IPS-18c (cell line): ENCODE measurements around the gene ODF2.
"Not testable (repeated sequence)": the region's sequence is repeated elsewhere in the genome, so short reads cannot be mapped to it uniquely, and the experiment has no call there.

Source experiments
- H3K4me3 ChIP-seq: 2 replicates; pipeline ENCODE4 v1.7.0; 2013; ENCODE audit warnings: low read depth, mild to moderate bottlenecking, low read length, moderate library complexity; ENCODE audit not compliant: insufficient read depth
- H3K9me3 ChIP-seq: one replicate; pipeline ENCODE4 v1.6.1; 2013; ENCODE audit warnings: mild to moderate bottlenecking, low read length, moderate library complexity; ENCODE audit not compliant: control insufficient read depth, insufficient read depth

The ODF2 gene

GRCh38 chr9:128421482-128421996 is 34.3 kb upstream of the ODF2 start:
- Histone ChIP-seq H3K9me3 (no peaks in the 10 kb centered on the region), H3K4me3 (peak overlapping the region; percentile 81; the same call in 1 of the 2 replicates)

DNA sequence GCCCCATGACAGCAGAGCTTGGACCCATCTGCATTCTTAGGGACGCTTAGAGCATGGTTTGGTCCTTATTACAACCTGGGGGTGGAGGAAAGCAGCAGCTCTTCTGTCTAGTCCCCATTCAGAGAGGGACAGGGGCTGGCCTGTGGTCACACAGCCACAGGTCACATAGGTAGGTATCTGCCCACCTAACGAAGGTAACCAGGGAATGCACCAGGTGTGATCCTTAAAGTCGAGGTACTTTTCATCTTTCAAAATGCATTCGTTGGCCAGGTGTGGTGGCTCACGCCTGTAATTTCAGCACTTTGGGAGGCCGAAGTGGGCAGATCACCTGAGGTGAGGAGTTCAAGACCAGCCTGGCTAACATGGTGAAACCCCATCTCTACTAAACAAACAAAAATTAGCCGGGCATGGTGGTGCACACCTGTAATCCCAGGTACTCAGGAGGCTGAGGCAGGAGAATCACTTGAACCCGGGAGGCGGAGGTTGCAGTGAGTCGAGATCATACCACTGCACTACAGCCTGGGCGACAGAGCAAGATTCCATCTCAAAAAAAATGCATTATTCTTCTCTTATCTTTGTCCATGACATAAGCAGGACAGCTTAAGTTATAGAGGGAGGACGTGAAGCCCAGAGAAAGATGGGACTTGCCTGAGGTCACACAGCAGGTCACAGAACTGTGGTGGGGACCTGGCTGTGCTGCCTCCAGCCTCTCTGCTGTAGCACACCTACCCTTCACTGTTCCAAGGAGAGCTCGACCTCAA is 33.6 kb upstream of the ODF2 start:
- H3K9me3 ChIP-seq, H3K4me3 ChIP-seq: not testable (repeated sequence)

- Histone ChIP-seq H3K4me3 (no peak overlapping the region), H3K9me3 (no peaks in the 10 kb centered on the region)
Observed at GRCh38 chr9:128422783-128423150, 33.0 kb upstream of the ODF2 start.

DNA sequence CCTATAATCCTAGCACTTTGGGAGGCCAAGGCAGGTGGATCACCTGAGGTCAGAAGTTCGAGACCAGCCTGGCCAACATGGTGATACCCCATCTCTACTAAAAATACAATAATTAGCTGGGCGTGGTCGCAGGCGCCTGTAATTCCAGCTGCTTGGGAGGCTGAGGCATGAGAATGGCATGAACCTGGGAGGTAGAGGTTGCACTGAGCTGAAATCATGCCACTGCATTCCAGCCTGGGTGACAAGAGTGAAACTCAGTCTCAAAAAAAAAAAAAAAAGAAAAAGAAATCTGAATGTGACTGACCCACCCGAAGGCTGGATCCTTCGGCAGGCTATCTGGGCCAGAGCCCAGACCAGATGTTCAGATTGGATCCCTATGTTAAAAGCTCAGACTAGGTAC is 32.5 kb upstream of the ODF2 start:
- H3K9me3 ChIP-seq, H3K4me3 ChIP-seq: not testable (repeated sequence)

- Histone ChIP-seq H3K4me3 (no peak overlapping the region), H3K9me3 (no peaks in the 10 kb centered on the region)
Observed at GRCh38 chr9:128424268-128424780, 31.5 kb upstream of the ODF2 start.

DNA sequence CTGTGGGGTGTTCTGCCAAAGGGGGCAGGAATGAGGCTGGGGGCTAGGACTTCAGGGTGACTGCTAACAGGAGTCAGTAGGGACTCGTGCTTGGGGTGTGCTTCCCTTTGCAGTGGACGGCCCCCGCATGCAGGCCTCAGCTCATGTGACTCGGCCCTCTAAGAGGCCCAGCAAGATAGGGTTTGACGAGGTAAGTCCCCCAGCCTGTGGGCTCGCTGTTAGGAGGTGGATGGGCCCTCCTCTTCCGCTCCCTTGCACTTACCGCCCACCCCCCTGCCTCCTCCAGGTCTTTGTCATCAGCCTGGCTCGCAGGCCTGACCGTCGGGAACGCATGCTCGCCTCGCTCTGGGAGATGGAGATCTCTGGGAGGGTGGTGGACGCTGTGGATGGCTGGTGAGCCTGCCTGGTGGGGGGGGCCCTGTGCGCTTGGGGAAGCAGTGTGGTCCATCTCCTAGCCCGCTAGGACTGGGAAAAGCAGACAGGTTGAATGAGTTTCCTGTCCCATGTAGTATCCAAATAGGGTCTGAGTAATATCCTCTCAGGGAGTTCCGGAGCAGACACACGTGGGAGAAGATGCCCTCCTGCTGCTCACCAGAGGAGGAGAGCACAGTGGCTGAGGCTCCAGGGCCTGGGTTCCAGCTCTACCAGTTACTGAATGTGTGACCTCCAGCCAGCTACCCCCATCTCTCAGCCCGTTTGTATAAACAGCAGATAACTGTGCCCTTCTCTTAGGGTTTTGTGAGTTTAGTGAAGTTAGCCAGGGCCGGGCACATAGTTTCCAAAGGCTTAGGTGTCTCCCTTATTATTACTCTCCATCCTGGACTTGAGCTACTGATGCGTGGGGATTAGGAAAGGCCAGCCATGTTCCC is 26.9 kb upstream of the ODF2 start:
- Histone ChIP-seq H3K9me3 (no peaks in the 10 kb centered on the region), H3K4me3 (no peak overlapping the region)

GRCh38 chr9:128429513-128430086 is 26.2 kb upstream of the ODF2 start:
- Histone ChIP-seq H3K9me3 (no peaks in the 10 kb centered on the region), H3K4me3 (no peak overlapping the region)

GRCh38 chr9:128431207-128431606 is 24.6 kb upstream of the ODF2 start:
- H3K9me3 ChIP-seq: no peaks in the 10 kb centered on the region

GRCh38 chr9:128434340-128434739 is 21.5 kb upstream of the ODF2 start:
- no peaks in the 10 kb centered on the region for H3K9me3 ChIP-seq
- no peak overlapping the region for H3K4me3 ChIP-seq

More at GRCh38 chr9:128431207-128431606, 24.6 kb upstream of the ODF2 start:
- no peak overlapping the region for H3K4me3 ChIP-seq

GRCh38 chr9:128435611-128436010 is 20.2 kb upstream of the ODF2 start:
- H3K9me3 ChIP-seq: no peaks in the 10 kb centered on the region
- no peak overlapping the region for H3K4me3 ChIP-seq

GRCh38 chr9:128438343-128439109 is 17.3 kb upstream of the ODF2 start:
- H3K9me3 ChIP-seq: no peaks in the 10 kb centered on the region
- H3K4me3 ChIP-seq: no peak overlapping the region

GRCh38 chr9:128439273-128439672 is 16.5 kb upstream of the ODF2 start:
- no peak overlapping the region for H3K4me3 ChIP-seq
- no peaks in the 10 kb centered on the region for H3K9me3 ChIP-seq

GRCh38 chr9:128442150-128442549 is 13.7 kb upstream of the ODF2 start:
- Histone ChIP-seq H3K4me3 (no peak overlapping the region), H3K9me3 (no peaks in the 10 kb centered on the region)

GRCh38 chr9:128446505-128446904 is 9.3 kb upstream of the ODF2 start:
- H3K4me3 ChIP-seq, H3K9me3 ChIP-seq: not testable (repeated sequence)

GRCh38 chr9:128448746-128449145 is 7.1 kb upstream of the ODF2 start:
- no peak overlapping the region for H3K4me3 ChIP-seq
- H3K9me3 ChIP-seq: no peaks in the 10 kb centered on the region

DNA sequence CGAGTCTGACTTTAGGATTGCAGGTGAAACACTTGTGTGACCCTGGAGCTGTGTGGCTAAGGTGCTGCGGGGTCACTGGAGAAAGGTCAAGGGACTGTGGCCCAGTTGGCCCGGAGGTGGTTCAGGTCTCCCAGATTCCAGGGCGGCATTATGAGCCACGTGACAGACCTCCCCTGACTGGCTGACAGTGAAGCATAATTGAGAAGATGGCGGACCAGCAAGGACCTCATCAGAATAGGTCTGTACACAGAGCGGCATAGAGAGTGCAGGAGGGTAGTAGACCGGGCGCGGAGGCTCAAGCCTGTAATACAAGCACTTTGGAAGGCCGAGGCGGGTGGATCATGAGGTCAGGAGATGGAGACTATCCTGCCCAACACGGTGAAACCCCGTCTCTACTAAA is 815 bp upstream of the ODF2 start:
- H3K4me3 ChIP-seq: no peak overlapping the region
- no peaks in the 10 kb centered on the region for H3K9me3 ChIP-seq

DNA sequence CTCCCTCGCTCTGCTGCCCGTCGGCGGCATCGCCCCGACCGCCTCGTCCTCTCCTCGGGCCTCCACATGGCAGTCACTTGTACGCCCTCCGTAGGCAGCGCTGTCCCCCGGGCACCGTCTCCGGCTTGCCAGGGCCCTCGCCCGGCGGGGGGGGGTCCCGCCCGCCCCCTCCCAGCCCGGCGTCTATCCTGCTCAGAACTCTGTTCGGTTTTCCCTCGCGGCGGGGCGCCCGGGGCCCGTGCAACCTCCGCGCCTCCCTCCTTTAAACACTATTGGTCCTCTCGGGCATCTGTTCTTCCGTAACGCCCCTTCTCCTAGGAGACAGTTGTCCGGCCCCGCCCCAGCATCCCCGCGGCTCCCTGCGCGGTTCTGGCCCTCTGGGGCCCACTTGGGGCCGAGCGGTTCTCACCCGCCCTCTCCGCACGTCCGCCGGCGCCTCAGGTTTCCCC is 831 bp downstream of the ODF2 start:
- Histone ChIP-seq H3K4me3 (peak overlapping the region; percentile 88), H3K9me3 (no peaks in the 10 kb centered on the region)
